ENCODE data around the gene ZFAND3. TPM values are rescaled to one million over a fixed set of nuclear protein-coding genes. Genes with fewer than 3 reads are reported as not detected.

The ZFAND3 gene
- total RNA-seq, 2 experiments from 2014 or later = 32.3 to 37.9 TPM

- DNase-seq = no peak
- H3K27me3 Mint-ChIP-seq = no peaks in the 10 kb centered on the region
- no peak overlapping the region for H3K27ac Mint-ChIP-seq
- CTCF ChIA-PET = interaction anchor here (0.8 kb wide), 1 partner anchor 29 kb away, joined by 3 read pairs; no protein-coding TSS in a partner anchor
- TF ChIP-seq, protein P1, sequence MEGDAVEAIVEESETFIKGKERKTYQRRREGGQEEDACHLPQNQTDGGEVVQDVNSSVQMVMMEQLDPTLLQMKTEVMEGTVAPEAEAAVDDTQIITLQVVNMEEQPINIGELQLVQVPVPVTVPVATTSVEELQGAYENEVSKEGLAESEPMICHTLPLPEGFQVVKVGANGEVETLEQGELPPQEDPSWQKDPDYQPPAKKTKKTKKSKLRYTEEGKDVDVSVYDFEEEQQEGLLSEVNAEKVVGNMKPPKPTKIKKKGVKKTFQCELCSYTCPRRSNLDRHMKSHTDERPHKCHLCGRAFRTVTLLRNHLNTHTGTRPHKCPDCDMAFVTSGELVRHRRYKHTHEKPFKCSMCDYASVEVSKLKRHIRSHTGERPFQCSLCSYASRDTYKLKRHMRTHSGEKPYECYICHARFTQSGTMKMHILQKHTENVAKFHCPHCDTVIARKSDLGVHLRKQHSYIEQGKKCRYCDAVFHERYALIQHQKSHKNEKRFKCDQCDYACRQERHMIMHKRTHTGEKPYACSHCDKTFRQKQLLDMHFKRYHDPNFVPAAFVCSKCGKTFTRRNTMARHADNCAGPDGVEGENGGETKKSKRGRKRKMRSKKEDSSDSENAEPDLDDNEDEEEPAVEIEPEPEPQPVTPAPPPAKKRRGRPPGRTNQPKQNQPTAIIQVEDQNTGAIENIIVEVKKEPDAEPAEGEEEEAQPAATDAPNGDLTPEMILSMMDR (IDR thresholded peaks at IDR 0.05) = no peak
- ATAC-seq = no peak
- H3K9me3 Mint-ChIP-seq = no peaks in the 10 kb centered on the region
- H3K4me1 Mint-ChIP-seq (ENCODE audit: low read depth) = peaks cover 16% of the 10 kb centered on the region
- peaks cover 29% of the 10 kb centered on the region for H3K36me3 Mint-ChIP-seq (ENCODE audit: low read depth)
- intact Hi-C loops (cut with micrococcal nuclease) = no loop called here
- POLR2A ChIA-PET = no interaction called here
- H3K4me3 Mint-ChIP-seq = no peak overlapping the region
Observed at GRCh38 chr6:38062066-38062465, 242.5 kb downstream of the ZFAND3 start.

DNA sequence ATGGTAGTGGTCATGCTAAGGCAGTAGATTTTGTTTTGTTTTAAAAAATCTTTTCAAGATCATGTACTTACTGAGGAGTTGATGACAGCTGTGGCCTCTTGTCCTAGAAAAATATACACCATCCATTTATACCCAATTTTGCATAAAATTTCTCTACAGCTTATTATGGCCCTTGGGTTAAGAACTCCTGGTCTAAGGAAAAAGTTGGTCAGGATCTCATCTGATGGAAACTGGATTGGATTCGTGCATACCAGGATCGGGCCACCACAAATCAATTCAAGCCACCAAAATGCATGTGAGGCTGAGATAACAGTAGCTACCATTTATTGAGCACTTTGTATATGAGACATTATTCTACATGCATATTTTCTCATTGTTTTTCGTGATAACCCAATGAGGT lies 244.4 kb downstream of the ZFAND3 start:
- no peak overlapping the region for H3K4me3 Mint-ChIP-seq
- H3K27ac Mint-ChIP-seq = no peak overlapping the region
- H3K4me1 Mint-ChIP-seq (ENCODE audit: low read depth) = no peaks in the 10 kb centered on the region
- intact Hi-C loops (cut with micrococcal nuclease) = no loop called here
- DNase-seq = no peak
- TF ChIP-seq, protein P1 (IDR thresholded peaks at IDR 0.05) = no peak
- POLR2A ChIA-PET = no interaction called here
- no peak for ATAC-seq
- CTCF ChIA-PET = no interaction called here
- H3K36me3 Mint-ChIP-seq (ENCODE audit: low read depth) = peaks cover 29% of the 10 kb centered on the region
- no peaks in the 10 kb centered on the region for H3K9me3 Mint-ChIP-seq
- no peaks in the 10 kb centered on the region for H3K27me3 Mint-ChIP-seq

- intact Hi-C loops (cut with micrococcal nuclease) = no loop called here
- POLR2A ChIA-PET = no interaction called here
- TF ChIP-seq, protein P1 (IDR thresholded peaks at IDR 0.05) = no peak
Observed at GRCh38 chr6:38064431-38064830, 244.9 kb downstream of the ZFAND3 start.

DNA sequence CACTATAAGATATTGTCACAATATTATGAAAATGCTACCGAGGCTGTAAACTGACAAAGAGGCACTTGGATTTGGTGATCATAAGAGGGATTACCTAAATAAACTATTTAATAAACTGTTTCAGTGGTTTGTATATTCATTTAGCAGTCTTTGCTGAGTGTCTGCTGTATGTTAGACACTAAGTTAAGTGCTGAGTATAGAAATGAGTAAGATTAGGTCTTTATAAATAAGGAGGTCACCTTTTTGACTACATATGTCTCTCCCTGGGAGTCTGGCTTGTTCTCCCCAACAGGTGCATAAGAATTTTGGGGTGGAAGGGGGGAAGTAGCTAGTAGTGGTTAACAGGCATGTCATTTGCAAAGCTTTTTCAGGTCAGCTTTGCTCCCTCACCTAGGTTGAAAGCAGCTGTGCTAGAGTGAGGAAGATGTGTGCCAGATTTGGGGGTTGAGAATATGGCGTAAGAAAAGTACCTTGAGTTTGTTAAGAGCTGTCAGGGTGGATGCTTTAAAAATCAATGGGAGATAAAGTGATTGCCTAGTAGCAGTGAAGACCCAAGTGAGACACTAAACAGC lies 246.3 kb downstream of the ZFAND3 start:
- Mint-ChIP-seq H3K4me3 (no peak overlapping the region), H3K27me3 (no peaks in the 10 kb centered on the region)

More at GRCh38 chr6:38064431-38064830, 244.9 kb downstream of the ZFAND3 start:
- CTCF ChIA-PET = no interaction called here
- no peaks in the 10 kb centered on the region for H3K9me3 Mint-ChIP-seq
- H3K4me1 Mint-ChIP-seq (ENCODE audit: low read depth) = no peaks in the 10 kb centered on the region
- no peak overlapping the region for H3K27ac Mint-ChIP-seq
- H3K27me3 Mint-ChIP-seq = no peaks in the 10 kb centered on the region
- ATAC-seq (no peak), DNase-seq (no peak)
- H3K4me3 Mint-ChIP-seq = no peak overlapping the region
- peaks cover 29% of the 10 kb centered on the region for H3K36me3 Mint-ChIP-seq (ENCODE audit: low read depth)

More for the DNA sequence above, 246.3 kb downstream of the ZFAND3 start:
- H3K9me3 Mint-ChIP-seq = no peaks in the 10 kb centered on the region
- H3K27ac Mint-ChIP-seq = no peak overlapping the region
- no peak for DNase-seq
- peaks cover 29% of the 10 kb centered on the region for H3K36me3 Mint-ChIP-seq (ENCODE audit: low read depth)
- POLR2A ChIA-PET = no interaction called here
- no peaks in the 10 kb centered on the region for H3K4me1 Mint-ChIP-seq (ENCODE audit: low read depth)
- no peak for ATAC-seq
- TF ChIP-seq, protein P1 (IDR thresholded peaks at IDR 0.05) = no peak
- intact Hi-C loops (cut with micrococcal nuclease) = no loop called here
- CTCF ChIA-PET = interaction anchor here (1.0 to 1.8 kb wide), 3 partner anchors 11 to 428 kb away, joined by 3 to 4 read pairs (median 4); no protein-coding TSS in a partner anchor

Measured in activated CD8-positive, alpha-beta T cell treated with anti-CD3 and anti-CD28 coated beads for 36 hours (primary cell).